ENCODE measurements around the gene CT45A7.
"Not testable (repeated sequence)": the region's sequence is repeated elsewhere in the genome, so short reads cannot be mapped to it uniquely, and the experiment has no call there.

CT45A7 gene, protein sequence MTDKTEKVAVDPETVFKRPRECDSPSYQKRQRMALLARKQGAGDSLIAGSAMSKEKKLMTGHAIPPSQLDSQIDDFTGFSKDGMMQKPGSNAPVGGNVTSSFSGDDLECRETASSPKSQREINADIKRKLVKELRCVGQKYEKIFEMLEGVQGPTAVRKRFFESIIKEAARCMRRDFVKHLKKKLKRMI

DNA sequence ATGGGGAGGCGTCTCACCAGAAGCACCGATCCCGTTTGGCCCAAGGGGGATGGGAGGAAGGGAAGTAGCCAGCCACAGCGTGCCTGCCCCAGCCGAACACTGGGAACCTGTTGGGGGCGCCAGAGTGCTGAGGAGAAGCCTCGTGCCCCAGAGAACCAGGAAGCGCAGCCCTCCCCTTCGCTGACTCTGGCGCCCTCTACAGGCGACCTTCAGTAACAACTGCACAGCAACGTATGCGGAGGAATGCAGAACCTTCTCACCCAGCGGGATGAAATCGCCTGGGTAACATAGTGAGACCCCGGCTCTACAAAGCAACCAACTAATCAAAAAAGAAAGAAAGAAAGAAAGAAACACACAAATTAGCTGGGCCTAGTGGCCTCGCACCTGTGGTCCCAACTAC, at the start of gene CT45A7:
CT45A7 (minus strand) TSS at position 101 of the 400 bp plus-strand sequence. CDS start 3,747 bp downstream, outside the sequence.
- DNase-seq (ENCODE audit: low spot score) = not testable (repeated sequence)

DNA sequence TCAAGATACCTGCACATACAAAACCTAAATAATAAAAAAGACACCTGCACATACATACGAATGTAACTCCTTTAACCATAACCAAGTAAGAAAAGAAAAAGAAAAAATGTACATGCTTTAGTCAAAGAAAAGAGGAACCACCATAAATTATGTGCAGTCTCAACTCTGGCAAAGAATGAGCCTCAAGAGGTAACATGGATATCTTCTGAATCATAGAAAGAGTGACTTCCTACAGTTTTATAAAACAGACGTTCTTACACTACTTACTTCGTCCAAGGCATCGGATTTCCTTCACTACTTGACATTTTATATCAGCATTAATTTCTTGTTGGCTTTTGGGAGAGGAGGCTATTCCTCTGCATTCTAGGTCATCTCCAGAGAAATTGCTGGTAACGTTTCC, 45.7 kb upstream of the CT45A7 start:
- DNase-seq (ENCODE audit: low spot score) = not testable (repeated sequence)

DNA sequence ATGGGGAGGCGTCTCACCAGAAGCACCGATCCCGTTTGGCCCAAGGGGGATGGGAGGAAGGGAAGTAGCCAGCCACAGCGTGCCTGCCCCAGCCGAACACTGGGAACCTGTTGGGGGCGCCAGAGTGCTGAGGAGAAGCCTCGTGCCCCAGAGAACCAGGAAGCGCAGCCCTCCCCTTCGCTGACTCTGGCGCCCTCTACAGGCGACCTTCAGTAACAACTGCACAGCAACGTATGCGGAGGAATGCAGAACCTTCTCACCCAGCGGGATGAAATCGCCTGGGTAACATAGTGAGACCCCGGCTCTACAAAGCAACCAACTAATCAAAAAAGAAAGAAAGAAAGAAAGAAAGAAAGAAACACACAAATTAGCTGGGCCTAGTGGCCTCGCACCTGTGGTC, 34.6 kb upstream of the CT45A7 start, which contains the start of gene CT45A9:
CT45A9 (minus strand) TSS at position 101 of the 400 bp plus-strand sequence. CDS start 3,751 bp downstream, outside the sequence.
- not testable (repeated sequence) for DNase-seq (ENCODE audit: low spot score)

DNA sequence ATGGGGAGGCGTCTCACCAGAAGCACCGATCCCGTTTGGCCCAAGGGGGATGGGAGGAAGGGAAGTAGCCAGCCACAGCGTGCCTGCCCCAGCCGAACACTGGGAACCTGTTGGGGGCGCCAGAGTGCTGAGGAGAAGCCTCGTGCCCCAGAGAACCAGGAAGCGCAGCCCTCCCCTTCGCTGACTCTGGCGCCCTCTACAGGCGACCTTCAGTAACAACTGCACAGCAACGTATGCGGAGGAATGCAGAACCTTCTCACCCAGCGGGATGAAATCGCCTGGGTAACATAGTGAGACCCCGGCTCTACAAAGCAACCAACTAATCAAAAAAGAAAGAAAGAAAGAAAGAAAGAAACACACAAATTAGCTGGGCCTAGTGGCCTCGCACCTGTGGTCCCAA, 17.4 kb upstream of the CT45A7 start, which contains the start of gene CT45A8:
CT45A8 (minus strand) TSS at position 101 of the 400 bp plus-strand sequence. CDS start 3,755 bp downstream, outside the sequence.
- not testable (repeated sequence) for DNase-seq (ENCODE audit: low spot score)

DNA sequence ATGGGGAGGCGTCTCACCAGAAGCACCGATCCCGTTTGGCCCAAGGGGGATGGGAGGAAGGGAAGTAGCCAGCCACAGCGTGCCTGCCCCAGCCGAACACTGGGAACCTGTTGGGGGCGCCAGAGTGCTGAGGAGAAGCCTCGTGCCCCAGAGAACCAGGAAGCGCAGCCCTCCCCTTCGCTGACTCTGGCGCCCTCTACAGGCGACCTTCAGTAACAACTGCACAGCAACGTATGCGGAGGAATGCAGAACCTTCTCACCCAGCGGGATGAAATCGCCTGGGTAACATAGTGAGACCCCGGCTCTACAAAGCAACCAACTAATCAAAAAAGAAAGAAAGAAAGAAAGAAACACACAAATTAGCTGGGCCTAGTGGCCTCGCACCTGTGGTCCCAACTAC, 17.2 kb downstream of the CT45A7 start, which contains the start of gene CT45A2:
CT45A2 (minus strand) TSS at position 101 of the 400 bp plus-strand sequence. CDS start 3,747 bp downstream, outside the sequence.
- DNase-seq (ENCODE audit: low spot score) = not testable (repeated sequence)

DNA sequence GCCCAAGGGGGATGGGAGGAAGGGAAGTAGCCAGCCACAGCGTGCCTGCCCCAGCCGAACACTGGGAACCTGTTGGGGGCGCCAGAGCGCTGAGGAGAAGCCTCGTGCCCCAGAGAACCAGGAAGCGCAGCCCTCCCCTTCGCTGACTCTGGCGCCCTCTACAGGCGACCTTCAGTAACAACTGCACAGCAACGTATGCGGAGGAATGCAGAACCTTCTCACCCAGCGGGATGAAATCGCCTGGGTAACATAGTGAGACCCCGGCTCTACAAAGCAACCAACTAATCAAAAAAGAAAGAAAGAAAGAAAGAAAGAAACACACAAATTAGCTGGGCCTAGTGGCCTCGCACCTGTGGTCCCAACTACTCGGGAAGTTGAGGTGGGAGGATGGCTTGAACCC, 34.4 kb downstream of the CT45A7 start, which contains the start of gene CT45A6:
CT45A6 (minus strand) TSS at position 101 of the 400 bp plus-strand sequence. CDS start 3,794 bp downstream, outside the sequence.
- not testable (repeated sequence) for DNase-seq (ENCODE audit: low spot score)

DNA sequence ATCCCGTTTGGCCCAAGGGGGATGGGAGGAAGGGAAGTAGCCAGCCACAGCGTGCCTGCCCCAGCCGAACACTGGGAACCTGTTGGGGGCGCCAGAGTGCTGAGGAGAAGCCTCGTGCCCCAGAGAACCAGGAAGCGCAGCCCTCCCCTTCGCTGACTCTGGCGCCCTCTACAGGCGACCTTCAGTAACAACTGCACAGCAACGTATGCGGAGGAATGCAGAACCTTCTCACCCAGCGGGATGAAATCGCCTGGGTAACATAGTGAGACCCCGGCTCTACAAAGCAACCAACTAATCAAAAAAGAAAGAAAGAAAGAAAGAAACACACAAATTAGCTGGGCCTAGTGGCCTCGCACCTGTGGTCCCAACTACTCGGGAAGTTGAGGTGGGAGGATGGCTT, 51.7 kb downstream of the CT45A7 start, which contains the start of gene CT45A5:
CT45A5 (minus strand) TSS at position 101 of the 400 bp plus-strand sequence. CDS start 3,774 bp downstream, outside the sequence.
- DNase-seq (ENCODE audit: low spot score) = not testable (repeated sequence)

Data from globus pallidus (tissue), 1 donor.